Neural crest cell (in vitro differentiated cells): ENCODE data around the gene KIAA1549. TPM values are rescaled to one million over a fixed set of nuclear protein-coding genes. Genes with fewer than 3 reads are reported as not detected.

Experiments used
- DNase-seq: peaks from one replicate; pipeline ENCODE4 v3.0.0; 2021; ENCODE audit warnings: low read depth, mixed read lengths, low spot score
- H3K27ac Mint-ChIP-seq: one replicate; pipeline ENCODE4 v1.8.0; 2021; ENCODE audit warnings: mild to moderate bottlenecking, mixed read lengths; ENCODE audit not compliant: unreplicated experiment
- H3K27me3 Mint-ChIP-seq: 2 replicates; pipeline ENCODE4 v1.8.0; 2021; ENCODE audit warnings: low read depth, mild to moderate bottlenecking, mixed read lengths
- H3K36me3 Mint-ChIP-seq: 2 replicates; pipeline ENCODE4 v1.8.0; 2021; ENCODE audit warnings: low read depth, mild to moderate bottlenecking, mixed read lengths
- H3K4me1 Mint-ChIP-seq: 2 replicates; pipeline ENCODE4 v1.8.0; 2021; ENCODE audit warnings: mixed read lengths
- H3K4me3 Mint-ChIP-seq: one replicate; pipeline ENCODE4 v1.8.0; 2021; ENCODE audit warnings: mild to moderate bottlenecking, mixed read lengths
- H3K9me3 Mint-ChIP-seq: 2 replicates; pipeline ENCODE4 v1.8.0; 2021; ENCODE audit warnings: mixed read lengths
- CTCF ChIP-seq: fragments of 200-600 bp; sonication (generic); conservative IDR thresholded peaks from 2 replicates; pipeline ENCODE4 v1.5.0; 2021; ENCODE audit warnings: antibody characterized with exemption, mild to moderate bottlenecking
- total RNA-seq: library from RNA; stranded (reverse); gene quantifications from 2 replicates; pipeline ENCODE4 v1.2.1, GENCODE V29; 2021

The KIAA1549 gene
- total RNA-seq, 1 donor from 2014 or later: 33.2 TPM

GRCh38 chr7:138919911-138920310 lies 61.3 kb downstream of the KIAA1549 start:
- no peak for TF ChIP-seq CTCF
- Mint-ChIP-seq H3K27ac (no peak overlapping the region), H3K4me3 (no peak overlapping the region), H3K4me1 (peaks cover 7% of the 10 kb centered on the region), H3K27me3 (no peaks in the 10 kb centered on the region), H3K36me3 (peaks cover 26% of the 10 kb centered on the region), H3K9me3 (no peaks in the 10 kb centered on the region)
- DNase-seq: no peak

- H3K4me3 Mint-ChIP-seq: no peak overlapping the region
- TF ChIP-seq CTCF: no peak
- H3K27me3 Mint-ChIP-seq: no peaks in the 10 kb centered on the region
- H3K9me3 Mint-ChIP-seq: no peaks in the 10 kb centered on the region
- no peak overlapping the region for H3K27ac Mint-ChIP-seq
- H3K4me1 Mint-ChIP-seq: peaks cover 8% of the 10 kb centered on the region
- peaks cover 26% of the 10 kb centered on the region for H3K36me3 Mint-ChIP-seq
- DNase-seq: no peak
Observed at GRCh38 chr7:138919216-138919615, 62.0 kb downstream of the KIAA1549 start.

GRCh38 chr7:138918756-138919155 lies 62.4 kb downstream of the KIAA1549 start:
- H3K4me1 Mint-ChIP-seq: peaks cover 6% of the 10 kb centered on the region

GRCh38 chr7:138918176-138918575 lies 63.0 kb downstream of the KIAA1549 start:
- no peaks in the 10 kb centered on the region for H3K27me3 Mint-ChIP-seq
- TF ChIP-seq CTCF: no peak
- no peak overlapping the region for H3K27ac Mint-ChIP-seq
- DNase-seq: no peak
- no peak overlapping the region for H3K4me3 Mint-ChIP-seq
- peaks cover 6% of the 10 kb centered on the region for H3K4me1 Mint-ChIP-seq
- peaks cover 26% of the 10 kb centered on the region for H3K36me3 Mint-ChIP-seq
- no peaks in the 10 kb centered on the region for H3K9me3 Mint-ChIP-seq

More at GRCh38 chr7:138918756-138919155, 62.4 kb downstream of the KIAA1549 start:
- DNase-seq: no peak
- no peak for TF ChIP-seq CTCF
- Mint-ChIP-seq H3K27me3 (no peaks in the 10 kb centered on the region), H3K9me3 (no peaks in the 10 kb centered on the region), H3K27ac (no peak overlapping the region), H3K36me3 (peaks cover 26% of the 10 kb centered on the region), H3K4me3 (no peak overlapping the region)

GRCh38 chr7:138917771-138918170 lies 63.4 kb downstream of the KIAA1549 start:
- Mint-ChIP-seq H3K4me3 (no peak overlapping the region), H3K36me3 (peaks cover 26% of the 10 kb centered on the region), H3K4me1 (peaks cover 6% of the 10 kb centered on the region), H3K9me3 (no peaks in the 10 kb centered on the region), H3K27me3 (no peaks in the 10 kb centered on the region), H3K27ac (peak overlapping the region; percentile 70)
- TF ChIP-seq CTCF: no peak
- no peak for DNase-seq

- Mint-ChIP-seq H3K27me3 (no peaks in the 10 kb centered on the region), H3K4me3 (no peak overlapping the region), H3K9me3 (no peaks in the 10 kb centered on the region), H3K36me3 (peaks cover 26% of the 10 kb centered on the region), H3K27ac (no peak overlapping the region), H3K4me1 (peaks cover 13% of the 10 kb centered on the region)
- no peak for TF ChIP-seq CTCF
- DNase-seq: no peak
Observed at GRCh38 chr7:138916731-138917130, 64.5 kb downstream of the KIAA1549 start.
